Measurements from ENCODE around the gene EFNA4. TPM values are rescaled to one million over a fixed set of nuclear protein-coding genes. Genes with fewer than 3 reads are reported as not detected.
A peak's percentile ranks its signal among the peaks of the same experiment; 100 is the strongest.

Gene EFNA4
- total and polyA plus RNA-seq, 2 of the 8 experiments (the other 6 are each of a cell fraction or from before 2014, with no cell fraction given), result 21.9 to 23.9 TPM

GRCh38 chr1:155105604-155106011, 42.1 kb downstream of the EFNA4 start:
- Histone ChIP-seq H4K8ac (ENCODE audit: extremely low read depth, insufficient read depth, low read length) (no peak overlapping the region), H3K4me2 (ENCODE audit: insufficient read depth in 1 of 2, low read depth in 2 of 2, low read length in 2 of 2) (no peak overlapping the region), H2BK15ac (ENCODE audit: low read length) (no peak overlapping the region), H4K91ac (replicated peaks; ENCODE audit: insufficient read length, low read length) (no peak overlapping the region), H2BK20ac (ENCODE audit: low read length) (no peak overlapping the region), H2BK120ac (replicated peaks; ENCODE audit: low read depth, low read length) (no peak overlapping the region), H3K23ac (ENCODE audit: insufficient read length) (no peak overlapping the region), H3K9ac (replicated peaks in 1 of 4; ENCODE audit: extremely low read depth in 1 of 4, low read depth in 3 of 4, low read length in 3 of 4) (no peak overlapping the region), H3K14ac (ENCODE audit: insufficient read length) (no peak overlapping the region), H2BK5ac (ENCODE audit: low read depth, low read length) (no peak overlapping the region), H3K4me3 (ENCODE audit: extremely low read depth in 1 of 4, insufficient read depth in 2 of 4, low read depth in 3 of 4, low read length in 4 of 4) (no peak overlapping the region), H3K9me3 (ENCODE audit: insufficient read depth in 2 of 2, low read depth in 1 of 2, low read length in 1 of 2) (no peaks in the 10 kb centered on the region), H3K18ac (ENCODE audit: extremely low read depth, low read length) (no peak overlapping the region), H3K27me3 (replicated peaks in 1 of 4; ENCODE audit: control insufficient read depth in 3 of 4, extremely low read depth in 1 of 4, insufficient read depth in 3 of 4, low read length in 3 of 4) (no peaks in the 10 kb centered on the region), H4K5ac (ENCODE audit: insufficient read length, low read depth, low read length) (no peak overlapping the region), H3K36me3 (ENCODE audit: control insufficient read depth in 2 of 4, insufficient read depth in 4 of 4, low read length in 3 of 4) (no peaks in the 10 kb centered on the region), H3K4me1 (replicated peaks in 1 of 4; ENCODE audit: control insufficient read depth in 3 of 4, insufficient read depth in 4 of 4, low read length in 3 of 4) (no peaks in the 10 kb centered on the region), H3K79me1 (ENCODE audit: low read depth, low read length) (no peaks in the 10 kb centered on the region), H4K20me1 (replicated peaks in 1 of 2; ENCODE audit: control insufficient read depth in 1 of 2, insufficient read depth in 2 of 2, low read length in 2 of 2) (peaks cover 0 to 4% of the 10 kb centered on the region in 2 experiments), H2BK12ac (ENCODE audit: low read depth, low read length) (no peak overlapping the region), H3K79me2 (ENCODE audit: control insufficient read depth in 1 of 2, insufficient read depth in 2 of 2, low read length in 2 of 2) (no peaks in the 10 kb centered on the region), H3K4ac (replicated peaks; ENCODE audit: insufficient read length, low read depth, low read length) (no peak overlapping the region), H2AFZ (ENCODE audit: low read length) (0 out of 2 replicates have a peak overlapping the region, but pooled peaks have one; percentile 0), H2AK5ac (ENCODE audit: low read depth, low read length) (no peak overlapping the region), H3K27ac (ENCODE audit: low read depth, low read length) (no peak overlapping the region), H3K56ac (replicated peaks; ENCODE audit: insufficient read length, low read depth, low read length) (no peak overlapping the region), H3K23me2 (ENCODE audit: low read depth, low read length) (no peaks in the 10 kb centered on the region)
- ChIA-PET POLR2A (ENCODE audit: partially characterized antibody) (interaction anchor here (0.6 kb wide), 1 partner anchor 836 kb away, joined by 3 read pairs; no protein-coding TSS in a partner anchor), CTCF (ENCODE audit: partially characterized antibody) (interaction anchor here (0.9 to 3.5 kb wide), 8 partner anchors 9 to 150 kb away, joined by 3 to 29 read pairs (median 6); partner anchors contain the start of genes KRTCAP2 and PBXIP1)
- 84% methylated on average over 7 of the region's 7 CpGs; no CpG with 5 or more reads in 1 of the 2 experiments for WGBS, 2 experiments (ENCODE audit: extremely low coverage in 1 of 2, insufficient coverage in 1 of 2, insufficient read length in 1 of 2, insufficient replicate concordance in 2 of 2, low coverage in 1 of 2, low lambda C conversion rate in 2 of 2, missing lambda C conversion rate in 1 of 2)
- DNase-seq (ENCODE audit: low read depth in 1 of 2, low spot score in 2 of 2) (no peak), FAIRE-seq (no peak)
- TF ChIP-seq JUN (IDR thresholded peaks at IDR 0.05; ENCODE audit: low read depth, low read length) (no peak), RXRA (IDR thresholded peaks at IDR 0.05; ENCODE audit: insufficient read depth, low read depth, low read length) (no peak)

Measured in H1 (cell line).